Mesenteric fat pad (tissue), 1 donor: Measurements from ENCODE around the gene SLC26A5. TPM values are rescaled to one million over a fixed set of nuclear protein-coding genes. Genes with fewer than 3 reads are reported as not detected.

Experiments
- DNase-seq: peaks from one replicate; pipeline ENCODE4 v3.0.0-alpha.2; 2020; ENCODE audit warnings: low spot score
- total RNA-seq: library from RNA; stranded (reverse); fragmentation: NEBNext Ultra II Directional; extraction: Animal tissue kit (Norgen Biotek cat#: 25700); gene quantifications from one replicate; pipeline ENCODE4 v1.2.1, GENCODE V29; 2021
- donor health status: DM: yes; HTN: yes; CAD: no.

SLC26A5 gene
- total RNA-seq, 1 donor from 2014 or later = 0.19 TPM

- no peak for DNase-seq
These were observed 97.6 kb downstream of the SLC26A5 start for GRCh38 chr7:103348452-103348851.

GRCh38 chr7:103347507-103348267, 98.3 kb downstream of the SLC26A5 start, which contains the start of gene PSMC2:
TSS of gene PSMC2 (plus strand) at chr7:103347643. CDS start at chr7:103347712, 69 bp downstream.
- no peak for DNase-seq

DNA sequence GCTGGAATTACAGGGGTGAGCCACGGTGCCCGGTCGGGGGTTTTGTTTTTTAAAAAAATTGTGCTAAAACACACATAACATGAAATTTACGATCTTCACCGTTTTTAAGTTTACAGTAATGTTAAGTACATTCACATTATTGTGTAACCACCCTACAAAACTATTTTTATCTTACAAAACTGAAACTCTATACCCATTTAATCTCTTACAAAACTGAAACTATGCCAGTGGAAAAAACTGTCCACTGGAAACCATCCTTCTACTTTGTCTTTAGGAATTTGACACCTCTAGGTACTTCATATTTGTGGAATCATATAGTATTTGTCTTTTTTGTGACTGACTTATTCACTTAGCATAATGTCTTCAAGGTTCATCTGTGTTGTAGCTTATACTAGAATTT, 99.6 kb downstream of the SLC26A5 start:
- no peak for DNase-seq

- no peak for DNase-seq
These were observed 101.4 kb downstream of the SLC26A5 start, which contains the start of gene DNAJC2 for GRCh38 chr7:103344453-103345149. TSS of gene DNAJC2 (minus strand) at chr7:103344767. CDS start at chr7:103344622, 145 bp downstream.

GRCh38 chr7:103343758-103344452, 102.1 kb downstream of the SLC26A5 start:
- no peak for DNase-seq

DNA sequence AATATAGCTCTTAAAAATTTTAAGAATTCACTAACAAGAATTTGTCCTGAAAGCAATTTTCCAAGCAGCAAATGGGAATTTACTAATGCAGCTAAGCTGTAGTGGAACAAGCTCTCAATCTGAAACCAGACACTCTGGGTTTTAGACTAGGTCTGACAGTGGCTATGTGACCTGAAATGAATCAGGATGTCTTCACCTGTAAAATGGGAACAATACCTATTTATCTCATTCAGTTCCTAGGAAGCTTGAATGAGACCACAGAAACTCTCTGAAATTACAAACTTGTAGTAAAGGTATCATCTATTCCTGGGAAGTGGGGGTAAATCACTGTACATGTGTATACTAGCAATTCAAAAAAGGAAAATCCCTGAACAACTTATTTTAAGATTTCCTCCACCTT, 102.7 kb downstream of the SLC26A5 start:
- DNase-seq = no peak

GRCh38 chr7:103341466-103341865, 104.5 kb downstream of the SLC26A5 start:
- no peak for DNase-seq

GRCh38 chr7:103338864-103339263, 107.1 kb downstream of the SLC26A5 start:
- no peak for DNase-seq

DNA sequence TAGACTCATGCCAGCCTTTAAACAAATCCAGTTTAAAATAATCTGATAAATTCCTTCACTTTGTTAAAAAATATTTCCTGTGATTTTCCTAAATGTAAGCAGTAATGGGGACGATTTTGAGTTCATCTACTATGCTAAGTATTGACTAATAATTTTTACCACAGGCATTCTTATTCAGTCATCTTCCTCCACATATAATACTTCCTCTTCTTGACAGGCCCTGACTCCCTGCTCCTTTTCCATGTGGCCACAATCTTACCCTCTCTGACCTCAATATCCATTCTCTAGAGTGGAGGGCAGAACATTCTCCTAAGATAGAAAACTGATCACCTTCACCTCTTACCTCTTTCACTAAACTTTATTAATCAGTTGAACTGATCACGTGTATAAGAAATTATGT, 109.2 kb downstream of the SLC26A5 start:
- DNase-seq = no peak

DNA sequence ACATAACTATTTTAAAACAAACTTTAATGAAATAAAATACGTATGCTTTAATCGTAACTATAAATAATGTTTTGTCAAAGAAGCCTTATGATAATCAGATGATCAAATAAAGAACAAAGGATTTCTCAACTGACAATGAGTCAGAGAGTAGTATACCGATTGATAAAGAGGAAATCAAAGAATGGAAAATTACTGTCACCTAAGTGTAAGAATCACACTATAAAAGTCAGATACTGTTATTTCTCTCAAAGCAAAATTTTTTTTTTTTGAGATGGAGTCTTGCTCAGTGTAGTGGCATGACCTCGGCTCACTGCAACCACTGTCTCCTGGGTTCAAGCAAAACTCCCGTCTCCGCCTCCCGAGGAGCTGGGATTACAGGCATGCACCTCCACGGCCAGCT, 120.3 kb downstream of the SLC26A5 start:
- DNase-seq = no peak

Other genes with a start within 250 kb of the SLC26A5 start
- 43.8 TPM for gene PMPCB, start 148.8 kb downstream of the SLC26A5 start, total RNA-seq
- gene DNAJC2, start 101.4 kb downstream of the SLC26A5 start, total RNA-seq = 27.9 TPM
- 127 TPM for gene PSMC2, start 98.6 kb downstream of the SLC26A5 start, total RNA-seq